Femur (tissue), 1 donor: ENCODE data around the gene GFOD2.

Experiments used
- DNase-seq: peaks from one replicate; pipeline ENCODE4 v3.0.0-alpha.2; 2017

Gene GFOD2

GRCh38 chr16:67669499-67670101 lies 49.5 kb downstream of the GFOD2 start:
- DNase-seq: no peak

GRCh38 chr16:67668495-67669157 lies 50.5 kb downstream of the GFOD2 start:
- peak; percentile 38 for DNase-seq

GRCh38 chr16:67667817-67668494 lies 51.2 kb downstream of the GFOD2 start:
- DNase-seq: peak; percentile 93

GRCh38 chr16:67667453-67667816 lies 51.7 kb downstream of the GFOD2 start:
- DNase-seq: no peak

- peak; percentile 90 for DNase-seq
These were observed 52.3 kb downstream of the GFOD2 start, which contains the start of the genes C16orf86 and ENKD1 for GRCh38 chr16:67666559-67667452. Gene C16orf86 (plus strand): TSS chr16:67666814. CDS start chr16:67666971, 157 bp downstream. Gene ENKD1 (minus strand): TSS chr16:67666750. CDS start chr16:67666442, 308 bp downstream.

GRCh38 chr16:67666032-67666551 lies 53.0 kb downstream of the GFOD2 start:
- DNase-seq: no peak

- no peak for DNase-seq
These were observed 53.5 kb downstream of the GFOD2 start for GRCh38 chr16:67665598-67665997.

GRCh38 chr16:67664871-67665270 lies 54.2 kb downstream of the GFOD2 start:
- DNase-seq: no peak

- no peak for DNase-seq
These were observed 54.9 kb downstream of the GFOD2 start for GRCh38 chr16:67664258-67664657.

GRCh38 chr16:67663877-67664222 lies 55.3 kb downstream of the GFOD2 start:
- DNase-seq: peak; percentile 18

GRCh38 chr16:67663151-67663876 lies 55.8 kb downstream of the GFOD2 start:
- peak; percentile 44 for DNase-seq

GRCh38 chr16:67662653-67663010 lies 56.5 kb downstream of the GFOD2 start:
- DNase-seq: no peak

- peak; percentile 28 for DNase-seq
These were observed 57.0 kb downstream of the GFOD2 start for GRCh38 chr16:67661886-67662652.

- no peak for DNase-seq
These were observed 57.9 kb downstream of the GFOD2 start for GRCh38 chr16:67661101-67661761.

- DNase-seq: peak; percentile 97
These were observed 58.5 kb downstream of the GFOD2 start, which contains the start of gene PARD6A for GRCh38 chr16:67660564-67661028. Gene PARD6A (plus strand): TSS chr16:67660960. CDS start chr16:67661039, 79 bp downstream.

GRCh38 chr16:67659675-67660563 lies 59.2 kb downstream of the GFOD2 start, which contains the start of gene ACD:
Gene ACD (minus strand): TSS chr16:67660260. CDS start chr16:67660220, 40 bp downstream.
- DNase-seq: peak; percentile 95

- DNase-seq: no peak
These were observed 60.1 kb downstream of the GFOD2 start for GRCh38 chr16:67658849-67659674.
